IPS-NIHi11 (cell line): Measurements from ENCODE around the gene LRRC47.

Experiments used
- DNase-seq: peaks from one replicate; pipeline ENCODE4 v3.0.0; 2012; ENCODE audit warnings: mixed read lengths, low spot score

The LRRC47 gene

DNA sequence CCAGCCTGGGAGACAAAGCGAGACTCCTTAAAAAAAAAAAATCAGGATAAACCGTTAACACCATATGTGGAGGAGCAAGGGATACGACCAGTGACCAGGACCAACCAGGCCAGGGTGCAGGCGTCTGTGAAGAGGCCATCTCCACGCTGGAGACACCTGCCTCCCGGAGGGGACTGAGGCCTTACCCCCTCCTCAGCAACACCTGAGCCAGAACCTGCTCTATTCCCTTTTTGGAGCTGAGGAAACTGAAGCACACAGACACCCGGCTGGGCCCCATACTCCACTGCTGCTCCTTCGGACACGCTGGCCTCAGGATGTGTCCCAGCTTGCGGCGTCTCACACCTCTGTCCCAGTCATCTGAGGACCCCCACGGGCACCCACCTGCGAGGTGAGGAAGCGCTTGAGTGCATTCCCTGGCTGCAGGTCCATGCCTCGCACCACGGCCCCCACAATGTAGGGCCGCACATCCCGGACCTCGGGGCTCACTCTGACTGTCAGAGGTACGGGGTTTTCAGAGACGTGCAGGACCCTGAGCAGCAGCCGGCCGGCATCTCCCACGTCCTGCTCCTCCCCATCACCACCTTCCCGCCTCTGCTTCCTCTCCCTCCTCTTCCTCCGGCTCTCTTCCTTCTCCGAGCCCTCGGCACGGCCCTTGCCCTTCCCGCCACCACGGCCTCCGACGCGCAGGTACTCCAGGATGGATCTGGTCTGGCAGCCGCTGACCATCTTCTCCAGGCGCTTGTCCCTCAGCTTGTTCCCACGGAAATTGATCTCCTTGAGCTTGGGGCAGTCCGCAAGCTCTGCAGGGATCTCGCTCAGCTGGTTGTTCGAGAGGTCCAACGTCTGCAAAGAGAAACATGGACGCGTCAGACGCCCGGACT lies 9.6 kb downstream of the LRRC47 start:
- no peak for DNase-seq

DNA sequence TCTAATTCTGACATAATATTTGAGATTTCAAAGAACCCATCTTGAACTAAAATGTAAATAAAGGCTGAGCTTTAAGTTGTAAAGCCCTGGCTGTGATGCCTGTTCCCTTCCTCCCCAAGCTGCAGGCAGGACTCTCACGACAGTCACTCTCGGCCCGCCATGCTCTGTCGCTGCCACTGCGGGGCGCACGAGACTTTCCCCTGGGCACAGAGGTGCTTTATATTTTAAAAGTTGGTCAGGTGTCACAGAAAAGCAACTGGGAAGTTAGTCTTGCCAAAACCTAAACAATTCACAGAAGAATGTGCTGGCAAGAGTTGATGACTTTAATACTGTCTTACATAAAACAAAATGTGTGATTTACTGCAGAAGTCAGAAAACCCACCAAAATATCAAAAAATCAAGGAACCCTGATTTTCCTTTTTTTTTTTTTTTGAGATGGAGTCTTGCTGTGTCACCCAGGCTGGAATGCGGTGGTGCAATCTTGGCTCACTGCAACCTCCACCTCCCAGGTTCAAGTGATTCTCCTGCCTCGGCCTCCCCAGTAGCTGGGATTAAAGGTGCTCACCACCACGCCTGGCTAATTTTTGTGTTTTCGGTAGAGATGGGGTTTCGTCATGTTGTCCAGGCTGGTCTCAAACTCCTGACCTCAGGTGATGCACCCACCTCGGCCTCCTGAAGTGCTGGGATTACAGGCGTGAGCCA lies 10.7 kb downstream of the LRRC47 start:
- DNase-seq, result peak; percentile 79

DNA sequence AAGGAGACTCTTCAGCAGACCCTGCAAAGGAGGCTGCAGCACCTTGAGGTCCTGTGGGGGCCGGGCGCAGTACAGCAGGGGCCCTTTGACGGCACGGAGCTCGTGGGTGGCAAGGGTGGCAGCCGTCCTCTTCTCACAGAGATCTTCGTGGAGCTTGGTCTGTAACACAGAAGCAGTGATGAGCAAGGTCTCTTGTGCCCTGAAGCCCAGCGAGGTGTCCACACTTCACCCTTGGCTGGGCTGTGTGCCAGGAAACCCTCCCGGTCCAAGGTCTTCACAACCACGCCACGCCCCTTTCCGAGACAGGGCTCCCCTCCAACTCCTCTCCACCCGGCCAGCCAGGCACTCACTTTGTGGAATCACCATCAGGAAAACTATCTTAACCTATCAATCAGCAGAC lies 11.3 kb downstream of the LRRC47 start:
- no peak for DNase-seq

DNA sequence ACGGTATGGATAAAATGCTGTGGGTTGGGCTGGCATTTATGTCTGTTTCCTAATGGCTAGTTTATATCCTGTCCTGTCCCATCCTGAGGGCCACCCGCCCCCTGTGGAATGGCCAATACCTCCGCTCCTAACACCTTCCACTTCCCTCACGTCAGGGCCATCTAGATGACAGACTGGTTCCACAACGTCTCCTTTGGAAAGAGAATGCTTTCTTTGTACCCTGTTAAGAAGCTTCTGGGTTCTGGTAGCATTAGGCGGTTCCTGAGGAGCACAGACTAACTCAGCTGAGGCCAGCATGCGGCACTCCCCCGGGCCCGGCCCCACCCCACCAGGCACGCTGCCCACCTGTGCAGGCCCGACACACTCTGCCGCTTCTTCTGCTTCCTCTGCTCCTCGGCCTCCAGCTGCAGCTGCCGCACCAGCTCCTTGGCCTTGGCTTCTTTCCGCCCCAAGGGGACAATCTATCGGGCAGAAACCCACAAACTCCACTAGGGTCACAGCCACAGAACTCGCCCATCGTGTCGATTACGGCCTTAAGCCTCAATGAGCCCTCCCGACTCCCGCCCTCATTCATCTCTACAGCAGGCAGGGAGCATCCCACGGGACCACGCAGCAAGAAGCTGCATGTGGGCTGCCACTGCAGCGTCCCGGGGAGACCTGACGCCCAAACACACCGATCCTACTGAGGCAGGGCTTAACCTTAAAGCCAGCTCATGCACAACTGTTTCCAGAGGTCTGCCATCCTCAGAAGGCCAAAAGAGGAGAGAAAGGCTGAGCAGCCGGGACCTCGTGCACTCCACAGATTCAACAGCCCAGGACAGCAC lies 12.4 kb downstream of the LRRC47 start:
- no peak for DNase-seq

DNA sequence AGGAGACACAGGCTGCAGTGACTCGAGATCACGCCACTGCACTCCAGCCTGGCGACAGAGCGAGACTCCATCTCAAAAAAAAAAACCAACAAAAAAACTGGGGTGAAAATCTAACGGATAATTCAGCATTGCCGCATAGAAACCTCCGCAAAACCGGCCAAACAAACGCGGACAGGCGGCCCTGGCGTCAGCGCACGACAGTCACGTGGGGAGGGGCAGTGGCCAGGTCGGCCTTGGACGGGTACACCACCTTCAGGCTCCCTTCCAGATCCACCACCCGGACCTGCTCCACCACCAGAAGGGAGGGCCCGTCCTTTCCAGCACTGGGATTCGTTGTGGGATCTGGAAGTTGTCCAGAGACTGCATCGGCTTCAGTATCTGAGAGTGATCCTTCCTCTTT lies 15.4 kb downstream of the LRRC47 start:
- no peak for DNase-seq

DNA sequence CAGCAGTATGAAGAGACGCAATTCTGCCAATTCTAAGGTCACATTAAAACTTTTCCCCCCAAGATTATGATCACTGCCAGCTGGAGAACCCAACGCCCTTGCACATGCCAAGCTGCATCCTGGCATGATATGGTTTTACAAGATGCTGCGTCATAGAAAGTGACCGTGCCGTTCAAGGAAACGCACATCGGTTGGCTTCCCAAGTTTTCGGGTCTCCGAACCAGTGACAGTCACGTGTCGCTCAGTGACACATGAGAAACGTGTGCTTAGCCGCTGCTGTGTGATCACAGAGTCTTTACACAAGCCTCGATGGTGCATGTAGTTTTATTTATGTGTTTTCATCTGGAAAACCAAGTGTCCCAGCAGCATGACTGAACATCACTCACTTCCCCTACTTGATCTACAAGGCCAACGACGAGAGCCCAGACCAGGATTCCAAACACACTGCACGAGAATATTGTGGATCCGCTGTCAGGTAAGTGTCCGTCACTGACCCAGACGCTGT lies 16.3 kb downstream of the LRRC47 start:
- DNase-seq, result no peak

DNA sequence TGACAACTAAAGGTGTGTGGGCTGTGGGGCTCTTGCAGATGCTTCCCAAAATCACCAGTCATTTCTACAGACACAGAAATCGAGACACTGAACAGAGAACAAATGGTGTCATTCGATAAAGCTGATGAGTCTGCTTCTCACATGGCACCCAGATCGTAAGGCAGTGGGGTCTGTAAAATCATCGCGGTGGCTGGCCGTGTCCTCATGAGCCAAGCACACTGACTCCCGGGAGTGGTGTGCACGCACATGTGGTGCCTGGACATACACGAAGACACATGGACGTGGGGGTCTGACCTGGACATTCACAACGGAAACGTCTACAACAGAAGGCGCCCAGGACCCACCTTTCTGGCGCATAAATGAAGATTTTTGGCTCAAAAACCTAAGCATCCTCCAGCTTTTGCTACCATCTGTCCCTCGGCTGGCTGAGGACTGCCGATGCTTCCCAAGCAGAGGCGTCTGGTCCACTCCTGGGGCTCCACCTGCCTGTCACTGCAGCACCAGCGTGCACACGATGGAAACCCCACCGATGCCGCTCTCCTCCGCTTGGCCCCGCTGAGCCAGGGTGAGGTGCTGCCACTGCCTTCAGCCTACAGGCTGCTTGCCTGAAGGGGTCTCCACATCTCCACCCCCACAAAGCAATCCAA lies 16.9 kb downstream of the LRRC47 start:
- DNase-seq, result no peak

DNA sequence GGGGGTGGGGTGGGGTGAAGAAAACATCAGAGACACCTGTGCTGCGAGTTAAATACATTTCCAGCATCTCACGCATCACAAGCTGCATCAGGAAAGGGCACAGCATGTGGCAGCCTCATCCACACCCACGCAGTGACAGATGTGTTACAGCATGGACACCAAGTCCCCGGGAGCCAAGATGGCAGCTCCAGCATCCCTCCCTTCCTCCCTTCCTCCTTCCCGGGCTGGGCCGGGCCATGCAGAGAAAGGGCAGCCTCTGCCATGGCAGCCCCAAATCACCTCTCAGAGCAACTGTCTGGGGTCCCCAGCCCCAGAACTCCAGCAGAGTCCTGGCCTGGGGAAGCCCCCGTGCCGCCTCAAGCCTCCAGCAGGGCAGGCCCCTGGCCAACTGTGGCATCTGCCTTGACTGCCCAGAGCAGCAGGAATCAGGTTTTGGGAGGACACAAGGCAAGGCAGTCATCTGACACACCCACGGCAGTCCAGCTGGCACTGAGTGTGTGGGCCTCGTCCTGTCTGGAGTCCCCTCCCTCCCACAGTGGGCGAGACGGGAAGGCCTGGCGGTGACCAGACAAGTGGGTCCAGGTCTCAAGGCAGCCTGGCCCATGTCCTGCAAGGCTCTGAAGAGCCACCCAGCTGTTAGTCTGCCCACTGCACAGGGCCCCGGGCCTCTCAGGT lies 17.6 kb downstream of the LRRC47 start:
- DNase-seq, result no peak

DNA sequence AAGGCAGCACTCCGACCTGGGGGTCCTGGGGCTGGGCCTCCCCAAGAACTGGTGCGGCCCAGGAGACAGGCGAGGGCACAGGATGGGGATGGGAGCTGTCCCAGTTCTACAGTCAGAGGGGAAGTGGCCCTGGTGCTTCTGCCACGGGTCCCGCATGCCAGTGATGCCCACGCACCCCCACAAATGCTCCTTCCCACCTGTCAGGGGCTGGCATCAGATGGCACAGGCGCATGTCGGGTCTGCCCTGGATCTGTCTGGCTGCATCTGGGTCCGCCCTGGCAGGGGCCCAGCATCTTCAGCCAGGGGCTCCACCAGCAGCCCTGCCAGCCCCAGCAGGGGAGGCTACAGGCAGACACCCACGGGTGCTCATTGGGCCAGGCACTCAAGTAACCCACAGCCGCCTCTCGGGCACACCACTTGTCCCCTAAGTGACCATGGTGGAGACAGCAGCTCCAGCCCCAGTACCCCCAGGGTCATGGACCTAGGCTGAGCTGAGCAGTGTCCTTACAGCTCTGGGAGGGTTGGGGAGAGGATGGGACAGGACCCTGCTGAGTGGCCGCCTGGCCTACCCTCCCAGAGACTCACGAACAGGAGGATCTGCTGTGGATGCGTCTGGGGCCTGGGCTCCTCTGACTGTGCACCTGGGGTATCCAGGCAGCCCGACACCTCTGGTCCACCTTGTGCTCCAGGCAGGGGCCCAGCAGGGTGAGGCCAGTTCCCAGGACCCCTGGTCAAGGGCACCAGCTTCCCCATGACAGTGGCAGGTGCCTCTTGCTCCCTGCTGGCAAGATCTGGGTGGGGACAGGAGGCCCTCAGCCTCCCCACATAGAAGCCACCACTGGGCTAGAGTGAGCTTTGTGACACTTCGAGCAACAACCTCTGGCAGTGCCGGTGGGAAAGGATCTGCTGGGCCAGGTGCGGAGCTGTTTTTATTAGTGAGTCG lies 18.4 kb downstream of the LRRC47 start:
- no peak for DNase-seq

DNA sequence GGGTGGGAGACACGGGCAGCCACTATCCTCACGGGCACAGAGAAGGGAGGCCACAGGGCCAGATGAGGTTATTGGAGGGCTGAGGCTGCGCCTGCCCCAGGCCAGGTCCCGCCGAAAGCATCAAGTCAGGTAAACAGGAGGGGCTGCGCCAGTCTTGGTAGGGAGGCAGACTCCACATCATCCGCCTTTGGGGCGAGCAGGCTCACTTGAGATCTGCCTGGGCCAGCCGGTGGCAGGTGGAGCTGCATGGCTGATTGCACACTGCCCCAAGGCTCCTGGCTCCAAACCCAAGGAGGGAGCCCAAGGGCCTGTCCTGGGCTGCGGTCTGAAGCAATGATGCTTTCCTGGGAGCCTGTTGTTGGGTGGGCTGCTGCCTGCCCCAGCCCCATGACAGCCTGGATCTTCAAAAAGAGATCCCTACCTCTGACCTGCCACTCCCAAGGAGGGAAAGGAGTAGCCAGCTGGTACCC lies 19.2 kb downstream of the LRRC47 start:
- no peak for DNase-seq

DNA sequence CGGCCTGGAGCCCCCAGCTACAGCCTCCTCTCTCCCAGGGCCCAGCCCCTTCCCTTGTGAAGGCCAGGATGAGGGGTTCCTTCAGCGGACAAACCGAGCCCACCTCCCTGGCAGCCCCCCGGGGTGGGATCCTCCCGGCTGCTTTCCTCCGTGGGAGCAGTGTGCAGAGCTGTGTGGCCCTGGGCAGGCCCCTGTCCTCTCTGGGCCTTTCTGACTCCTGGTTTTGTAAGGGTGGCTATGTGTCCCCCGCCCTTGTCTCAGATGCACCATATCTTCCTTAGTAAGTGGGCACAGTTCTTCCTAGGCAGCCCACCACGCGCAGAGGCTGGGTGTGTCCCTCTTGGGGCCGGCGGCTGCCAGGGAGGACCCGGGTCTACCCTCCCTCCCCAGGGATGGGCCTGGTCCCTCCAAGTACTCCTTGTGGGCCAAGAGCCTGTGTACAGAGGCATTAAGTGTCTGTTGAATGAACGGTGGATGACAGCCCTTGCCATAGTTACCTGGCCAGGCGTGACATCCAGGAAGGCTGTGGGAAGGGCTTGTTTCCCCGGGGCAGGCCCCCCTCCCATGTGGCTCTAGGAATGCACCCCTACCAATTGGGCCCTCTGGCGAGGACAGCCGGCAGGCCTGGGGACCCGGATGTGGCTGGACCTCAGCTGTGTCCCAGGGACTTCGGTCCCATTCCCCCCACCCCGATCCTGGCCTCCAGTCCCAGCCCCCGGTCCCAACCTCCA lies 19.9 kb downstream of the LRRC47 start:
- DNase-seq, result no peak

DNA sequence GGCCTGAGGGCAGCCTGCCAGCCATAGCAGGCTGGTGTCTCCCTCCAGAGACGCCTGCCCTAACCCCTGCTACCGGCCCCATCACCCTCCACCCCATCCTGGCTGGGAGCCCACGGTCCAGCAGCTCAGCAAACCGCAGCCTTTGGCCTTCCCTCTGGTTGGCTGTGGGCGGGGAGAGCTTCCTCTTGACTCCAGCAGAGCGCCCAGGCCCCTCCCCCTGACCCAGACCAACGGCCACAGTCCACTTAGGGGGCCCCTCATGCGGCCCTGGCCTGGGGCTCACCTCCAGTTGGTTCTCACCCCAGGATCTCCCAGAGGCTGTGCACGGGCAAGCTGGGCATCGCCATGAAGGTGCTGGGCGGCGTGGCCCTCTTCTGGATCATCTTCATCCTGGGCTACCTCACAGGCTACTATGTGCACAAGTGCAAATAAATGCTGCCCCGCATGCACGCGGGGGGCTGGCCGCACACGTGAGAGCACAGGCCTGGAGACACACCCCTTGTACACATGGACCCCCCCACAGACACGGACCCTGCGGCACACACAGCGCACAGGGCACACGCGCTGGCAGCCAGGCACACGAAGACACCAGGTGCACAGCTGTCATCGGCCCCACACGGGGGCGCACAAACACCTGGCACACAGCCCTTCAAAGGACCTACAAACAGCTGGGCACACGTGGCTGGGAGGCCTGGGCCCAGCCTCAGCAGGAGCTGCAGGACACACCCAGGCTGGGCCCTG lies 20.6 kb downstream of the LRRC47 start:
- DNase-seq, result peak; percentile 84

DNA sequence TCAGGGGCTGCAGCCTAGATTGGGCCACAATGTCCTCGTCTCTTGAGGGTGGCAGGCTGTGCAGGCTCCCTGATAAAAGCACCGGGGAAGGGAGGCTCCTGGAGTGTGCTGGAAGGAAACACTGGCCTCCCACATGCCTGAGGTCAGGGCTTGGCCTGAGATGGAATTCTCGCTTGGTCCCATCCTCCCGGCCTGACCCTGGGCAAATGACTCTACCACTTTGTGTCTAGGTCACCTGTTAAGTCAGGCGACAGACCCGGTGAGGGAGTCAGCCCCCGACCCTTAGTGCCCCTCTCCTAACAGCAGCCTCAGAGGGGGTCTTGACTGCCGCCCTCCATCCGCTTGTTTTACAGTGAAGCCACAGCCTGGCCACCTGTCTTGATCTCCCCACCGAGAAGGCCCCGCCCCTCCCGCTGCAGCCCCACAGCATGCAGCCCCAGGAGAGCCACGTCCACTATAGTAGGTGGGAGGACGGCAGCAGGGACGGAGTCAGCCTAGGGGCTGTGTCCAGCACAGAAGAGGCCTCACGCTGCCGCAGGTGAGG lies 21.3 kb downstream of the LRRC47 start:
- no peak for DNase-seq

DNA sequence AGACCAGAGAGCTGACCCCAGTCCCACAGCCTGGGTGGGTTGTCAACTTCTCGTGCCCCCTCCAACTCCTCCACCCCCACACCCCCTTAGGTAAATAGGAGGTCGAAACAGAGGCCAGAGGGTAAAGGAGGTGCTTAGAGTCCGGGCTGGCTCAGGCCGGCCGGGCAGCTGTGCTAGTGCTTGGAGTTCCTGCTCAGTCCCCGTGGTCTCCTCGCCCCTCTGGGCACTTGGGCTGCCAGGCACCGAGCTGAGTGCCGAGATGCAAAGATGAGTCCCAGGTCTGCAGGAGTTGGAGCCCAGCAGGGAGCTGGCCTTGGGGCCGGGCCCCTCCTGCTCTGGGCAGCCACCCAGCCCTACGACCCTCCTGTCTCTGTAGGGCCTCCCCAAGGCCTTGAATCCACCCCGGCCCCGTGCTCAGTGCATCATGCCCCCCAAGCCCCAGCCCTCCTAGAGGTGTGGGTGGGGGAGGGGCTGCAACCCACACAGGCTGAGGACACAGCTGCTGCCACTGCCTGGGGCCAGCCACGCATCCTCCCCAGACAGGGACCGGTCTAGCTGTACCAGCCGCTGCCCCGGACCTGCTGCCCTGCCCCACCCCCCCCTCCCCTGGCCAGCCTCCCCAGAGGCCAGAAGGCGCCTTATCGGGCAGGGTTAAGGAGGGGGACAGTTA lies 21.9 kb downstream of the LRRC47 start:
- no peak for DNase-seq

DNA sequence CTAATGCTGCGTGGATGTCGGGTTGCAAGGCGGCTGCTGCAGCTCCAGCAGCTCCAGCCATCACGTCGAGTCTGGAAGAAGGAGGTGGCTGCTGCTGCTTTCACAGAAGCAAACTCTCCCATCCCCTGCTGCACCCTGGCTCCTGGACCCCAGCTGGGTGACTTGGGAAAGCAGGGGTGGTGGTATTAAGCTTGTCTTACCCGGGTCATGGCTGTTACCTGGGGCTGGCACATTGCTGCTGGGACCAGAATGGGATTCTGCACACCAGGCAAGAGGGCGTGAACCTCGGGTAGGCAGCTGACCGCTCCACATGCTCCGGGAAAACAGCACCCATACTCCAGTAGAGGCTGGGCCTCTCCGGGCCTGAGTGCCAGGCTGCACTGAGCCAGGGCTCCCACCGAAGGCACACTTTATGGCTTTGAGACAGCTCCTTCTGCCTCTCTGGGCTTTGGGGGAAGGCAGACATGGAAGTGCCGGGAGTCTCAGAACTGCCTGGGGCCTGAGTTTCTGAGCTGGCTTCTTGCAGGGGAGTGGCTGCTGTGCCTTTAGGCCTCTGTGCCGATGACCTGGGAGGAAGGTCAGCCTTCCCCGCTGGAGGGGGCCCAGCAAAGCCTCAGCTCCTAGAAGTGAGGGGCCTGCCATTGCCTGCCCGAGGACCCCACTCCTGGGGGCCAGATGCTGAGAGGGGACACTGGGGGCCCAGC lies 22.6 kb downstream of the LRRC47 start:
- no peak for DNase-seq

DNA sequence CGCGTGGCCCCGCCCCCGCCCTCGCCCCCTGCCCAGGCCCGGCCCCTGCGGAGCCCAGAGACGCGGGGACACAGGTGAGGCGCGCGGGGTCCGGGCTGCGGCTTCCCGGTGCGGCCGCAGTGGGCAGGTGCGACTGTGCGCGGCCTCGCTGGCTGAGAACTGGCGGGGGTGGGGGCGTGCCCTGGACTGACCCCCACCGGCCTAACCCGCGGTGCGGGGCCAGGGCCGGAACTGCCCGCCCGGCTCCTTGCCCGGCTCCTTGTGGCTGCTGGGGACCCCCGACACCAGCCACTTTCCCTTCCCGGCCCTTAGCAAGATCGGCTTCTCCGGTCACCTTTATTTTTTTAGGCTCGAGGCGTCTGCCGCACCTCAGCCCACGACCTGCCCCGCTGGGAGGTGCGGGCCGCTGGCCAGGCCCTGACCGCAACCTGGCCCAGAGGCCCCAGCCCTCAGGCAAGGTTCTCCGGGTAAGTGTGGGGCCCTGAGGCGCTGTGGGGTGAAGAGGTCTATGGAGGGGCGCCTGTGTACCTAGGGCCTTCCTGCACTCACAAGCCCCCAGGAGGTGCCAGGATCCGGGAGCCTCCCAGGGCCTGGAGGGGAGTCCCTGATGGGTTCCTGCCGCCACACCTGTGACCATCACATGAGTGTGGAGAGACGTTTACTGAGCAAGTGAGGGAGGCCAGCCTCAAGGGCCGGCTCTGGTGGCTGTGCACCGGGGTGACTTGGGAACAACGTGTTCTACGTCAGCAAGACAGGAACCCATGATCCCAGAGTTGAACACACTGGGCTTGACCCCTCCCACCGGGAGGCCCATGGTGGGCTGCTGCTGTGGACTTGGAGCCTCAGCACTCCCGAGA lies 23.4 kb downstream of the LRRC47 start, which contains the start of gene SMIM1:
Gene SMIM1 (plus strand): TSS at position 35 of the 857 bp plus-strand sequence. CDS start 2,625 bp downstream, outside the sequence.
- no peak for DNase-seq
